Spleen (tissue), 7 donors: ENCODE data around the gene DCBLD2.

Source experiments
- POLR2A ChIP-seq, 3 donors: fragments of 450-650 bp; IDR thresholded peaks; one replicate each; pipeline ENCODE4 v1.5.1; 2017; ENCODE audit warnings: antibody characterized with exemption in 3 of 3, mild to moderate bottlenecking in 1 of 3
- TF ChIP-seq, protein P1 (sequence below), 11 experiments: fragments of 200-600 bp in 7 of 11; fragments of 450-650 bp in 4 of 11; sonication (generic) in 4 of 11; IDR thresholded peaks in 8 of 11; conservative IDR thresholded peaks in 3 of 11; 1 replicate in 7 of 11; 2 replicates in 4 of 11; pipeline versions ENCODE4 v1.4.0 to v1.8.0; 2016 to 2021; ENCODE audit warnings: antibody characterized with exemption in 11 of 11, inconsistent platforms in 4 of 11, mild to moderate bottlenecking in 1 of 11
- donor health status: DM: no; HTN: no; CAD: no; lungs with moderate emphysema.
- donor health status: DM: no; HTN: no; CAD: no.
- donor health status: DM: no; HTN: no; CAD: no.

- TF ChIP-seq POLR2A (IDR thresholded peaks at IDR 0.05) = no peak
- TF ChIP-seq, protein P1, sequence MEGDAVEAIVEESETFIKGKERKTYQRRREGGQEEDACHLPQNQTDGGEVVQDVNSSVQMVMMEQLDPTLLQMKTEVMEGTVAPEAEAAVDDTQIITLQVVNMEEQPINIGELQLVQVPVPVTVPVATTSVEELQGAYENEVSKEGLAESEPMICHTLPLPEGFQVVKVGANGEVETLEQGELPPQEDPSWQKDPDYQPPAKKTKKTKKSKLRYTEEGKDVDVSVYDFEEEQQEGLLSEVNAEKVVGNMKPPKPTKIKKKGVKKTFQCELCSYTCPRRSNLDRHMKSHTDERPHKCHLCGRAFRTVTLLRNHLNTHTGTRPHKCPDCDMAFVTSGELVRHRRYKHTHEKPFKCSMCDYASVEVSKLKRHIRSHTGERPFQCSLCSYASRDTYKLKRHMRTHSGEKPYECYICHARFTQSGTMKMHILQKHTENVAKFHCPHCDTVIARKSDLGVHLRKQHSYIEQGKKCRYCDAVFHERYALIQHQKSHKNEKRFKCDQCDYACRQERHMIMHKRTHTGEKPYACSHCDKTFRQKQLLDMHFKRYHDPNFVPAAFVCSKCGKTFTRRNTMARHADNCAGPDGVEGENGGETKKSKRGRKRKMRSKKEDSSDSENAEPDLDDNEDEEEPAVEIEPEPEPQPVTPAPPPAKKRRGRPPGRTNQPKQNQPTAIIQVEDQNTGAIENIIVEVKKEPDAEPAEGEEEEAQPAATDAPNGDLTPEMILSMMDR (IDR thresholded peaks at IDR 0.05 in 8 of 11, conservative IDR thresholded peaks at IDR 0.05 in 3 of 11) = no peak
These were observed 3.8 kb downstream of the DCBLD2 start for GRCh38 chr3:98897701-98898100.
